ENCODE data around the gene SQSTM1.

SQSTM1 gene

DNA sequence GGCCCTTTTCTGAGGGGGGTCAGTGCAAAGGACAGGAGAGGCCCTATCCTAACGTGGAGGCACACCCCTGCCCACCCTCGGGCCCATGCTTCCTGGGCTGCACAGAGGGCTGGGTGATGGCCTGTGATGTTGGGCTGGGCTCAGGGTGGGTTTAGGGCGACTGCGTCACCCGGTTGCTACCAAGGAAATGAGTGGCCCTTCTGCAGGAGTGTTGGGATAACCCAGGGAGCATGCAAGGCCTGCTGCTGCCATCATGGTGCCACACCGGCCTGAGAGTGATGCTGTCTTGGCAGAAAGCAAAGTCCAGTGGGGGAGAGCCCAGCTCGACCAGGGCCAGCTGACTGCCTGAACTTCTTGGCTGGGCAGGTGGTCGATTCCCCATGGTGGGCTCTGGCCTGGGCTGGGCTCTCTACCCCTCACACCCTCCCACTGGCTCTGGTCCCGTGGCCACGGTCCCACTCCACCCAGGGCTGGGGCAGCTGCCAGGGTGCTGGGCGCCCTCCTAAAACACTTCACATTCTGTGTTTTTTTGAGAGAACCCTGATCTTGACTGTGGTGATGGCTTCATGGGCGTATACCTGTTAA, 59.5 kb downstream of the SQSTM1 start:
- Histone ChIP-seq H3K36me3 (ENCODE audit: control insufficient read depth, insufficient read depth, low read length) (peaks cover 23% of the 10 kb centered on the region), H3K4me3 (replicated peaks; ENCODE audit: low read depth, low read length) (no peak overlapping the region), H3K27me3 (replicated peaks; ENCODE audit: control insufficient read depth, insufficient read depth, low read length) (no peaks in the 10 kb centered on the region)
- TF ChIP-seq CTCF (IDR thresholded peaks at IDR 0.05; ENCODE audit: insufficient read depth, low read length, poor library complexity, severe bottlenecking), result no peak
- no peak for DNase-seq (ENCODE audit: extremely low read depth, insufficient read length)

GRCh38 chr5:179880848-179881590, 60.3 kb downstream of the SQSTM1 start:
- no peak for DNase-seq (ENCODE audit: extremely low read depth, insufficient read length)
- no peak for TF ChIP-seq CTCF (IDR thresholded peaks at IDR 0.05; ENCODE audit: insufficient read depth, low read length, poor library complexity, severe bottlenecking)
- Histone ChIP-seq H3K27me3 (replicated peaks; ENCODE audit: control insufficient read depth, insufficient read depth, low read length) (no peaks in the 10 kb centered on the region), H3K36me3 (ENCODE audit: control insufficient read depth, insufficient read depth, low read length) (peaks cover 25% of the 10 kb centered on the region), H3K4me3 (replicated peaks; ENCODE audit: low read depth, low read length) (no peak overlapping the region)

- no peak for TF ChIP-seq CTCF (IDR thresholded peaks at IDR 0.05; ENCODE audit: insufficient read depth, low read length, poor library complexity, severe bottlenecking)
- no peaks in the 10 kb centered on the region for H3K27me3 ChIP-seq (replicated peaks; ENCODE audit: control insufficient read depth, insufficient read depth, low read length)
- no peak for DNase-seq (ENCODE audit: extremely low read depth, insufficient read length)
- peaks cover 31% of the 10 kb centered on the region for H3K36me3 ChIP-seq (ENCODE audit: control insufficient read depth, insufficient read depth, low read length)
- no peak overlapping the region for H3K4me3 ChIP-seq (replicated peaks; ENCODE audit: low read depth, low read length)
Measured at GRCh38 chr5:179882338-179882737, 61.6 kb downstream of the SQSTM1 start.

DNA sequence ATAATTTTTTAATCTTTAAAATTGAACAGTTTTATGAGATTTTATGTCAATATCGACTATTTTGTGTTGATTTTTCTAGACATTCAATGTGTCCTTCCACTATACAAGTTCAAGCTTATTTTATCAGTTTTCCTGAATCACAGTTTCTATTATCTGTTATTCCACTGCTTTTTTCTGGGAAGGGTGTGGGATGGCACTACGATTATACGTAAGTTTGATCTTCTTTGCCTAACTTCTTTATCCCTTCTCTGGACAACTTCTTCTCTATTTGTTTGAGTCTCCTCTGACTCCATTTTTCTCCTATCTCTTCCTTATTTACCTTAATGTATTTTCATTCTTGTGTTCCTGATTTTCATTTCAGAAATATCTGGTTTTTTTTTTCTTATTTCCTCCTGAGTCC, 62.5 kb downstream of the SQSTM1 start:
- peaks cover 31% of the 10 kb centered on the region for H3K36me3 ChIP-seq (ENCODE audit: control insufficient read depth, insufficient read depth, low read length)
- DNase-seq (ENCODE audit: extremely low read depth, insufficient read length), result no peak
- no peak overlapping the region for H3K4me3 ChIP-seq (replicated peaks; ENCODE audit: low read depth, low read length)
- no peak for TF ChIP-seq CTCF (IDR thresholded peaks at IDR 0.05; ENCODE audit: insufficient read depth, low read length, poor library complexity, severe bottlenecking)
- H3K27me3 ChIP-seq (replicated peaks; ENCODE audit: control insufficient read depth, insufficient read depth, low read length), result no peaks in the 10 kb centered on the region

DNA sequence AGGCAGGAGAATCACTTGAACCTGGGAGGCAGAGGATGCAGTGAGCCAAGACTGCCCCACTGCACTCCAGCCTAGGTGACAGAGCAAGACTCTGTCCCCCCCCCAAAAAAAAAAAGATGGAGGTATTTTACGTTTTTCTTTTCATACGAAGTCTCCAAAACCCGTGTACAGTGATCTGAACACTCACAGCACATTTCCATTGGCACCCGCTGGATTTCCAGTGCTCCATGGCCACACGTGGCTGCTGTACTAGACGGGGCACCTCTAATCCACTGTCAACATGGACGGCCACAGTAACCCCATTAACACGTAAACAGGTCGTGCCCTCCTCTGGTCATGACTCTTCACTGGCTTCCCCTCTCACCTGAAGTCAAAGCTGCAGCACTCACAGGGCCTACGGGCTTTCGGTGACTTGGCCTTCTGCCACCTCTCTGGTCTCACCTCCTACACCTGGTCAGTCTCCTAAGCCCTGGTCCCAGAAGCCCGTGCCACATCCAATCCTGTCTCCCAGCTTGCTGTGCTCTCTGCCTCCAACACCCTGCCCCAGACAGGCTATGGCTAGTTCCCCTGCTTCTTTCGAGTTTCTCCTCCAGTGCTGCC, 64.9 kb downstream of the SQSTM1 start:
- Histone ChIP-seq H3K27me3 (replicated peaks; ENCODE audit: control insufficient read depth, insufficient read depth, low read length) (no peaks in the 10 kb centered on the region), H3K4me3 (replicated peaks; ENCODE audit: low read depth, low read length) (no peak overlapping the region), H3K36me3 (ENCODE audit: control insufficient read depth, insufficient read depth, low read length) (peaks cover 46% of the 10 kb centered on the region)
- DNase-seq (ENCODE audit: extremely low read depth, insufficient read length), result no peak
- no peak for TF ChIP-seq CTCF (IDR thresholded peaks at IDR 0.05; ENCODE audit: insufficient read depth, low read length, poor library complexity, severe bottlenecking)
